ENCODE measurements around the gene PLOD3. TPM values are rescaled to one million over a fixed set of nuclear protein-coding genes. Genes with fewer than 3 reads are reported as not detected.
A peak's percentile ranks its signal among the peaks of the same experiment; 100 is the strongest.

Gene PLOD3
- total and polyA plus RNA-seq, 2 donors (not counting 1 experiment from before 2014, with no cell fraction given) = 40.1 to 47.5 TPM

GRCh38 chr7:101161692-101162471 is 55.5 kb downstream of the PLOD3 start:
- ATAC-seq (ENCODE audit: low read depth) (no peak), DNase-seq (no peak)
- ChIA-PET POLR2A (no interaction called here), CTCF (interaction anchor here (2.3 kb wide), 1 partner anchor 18 kb away, joined by 14 read pairs; no protein-coding TSS in a partner anchor)
- H3K79me2 ChIP-seq (ENCODE audit: control insufficient read depth, insufficient read depth, low read length) = no peaks in the 10 kb centered on the region
- H3K36me3 ChIP-seq (replicated peaks in 1 of 2; ENCODE audit: control extremely low read depth in 1 of 2, control insufficient read depth in 1 of 2, extremely low read depth in 1 of 2, insufficient read depth in 2 of 2, low read length in 1 of 2) = peaks cover 0 to 3% of the 10 kb centered on the region in 2 experiments
- intact Hi-C loops (cut with micrococcal nuclease) = no loop called here
- H2AFZ ChIP-seq (ENCODE audit: insufficient read depth, low read depth, low read length, poor library complexity, severe bottlenecking) = no peak overlapping the region
- H3K27me3 ChIP-seq (replicated peaks in 1 of 4; ENCODE audit: control extremely low read depth in 1 of 4, control insufficient read depth in 3 of 4, insufficient read depth in 4 of 4, low read length in 3 of 4) = peaks cover 0 to 45% (median 22%) of the 10 kb centered on the region in 4 experiments
- H3K4me3 Mint-ChIP-seq = peak overlapping the region; percentile 83
- H3K27ac ChIP-seq (ENCODE audit: low read length in 2 of 2) = no peak overlapping the region
- peaks cover 24% of the 10 kb centered on the region for H3K4me1 Mint-ChIP-seq
- H3K9ac ChIP-seq (ENCODE audit: low read length) = no peak overlapping the region
- peaks cover 21% of the 10 kb centered on the region for H3K27me3 Mint-ChIP-seq
- peaks cover 20% of the 10 kb centered on the region for H4K20me1 ChIP-seq (ENCODE audit: control insufficient read depth, insufficient read depth, low read length, poor library complexity, severe bottlenecking)
- H3K9me3 ChIP-seq (ENCODE audit: control extremely low read depth in 1 of 3, control insufficient read depth in 2 of 3, insufficient read depth in 1 of 3, low read length in 2 of 3) = peaks cover 0 to 25% (median 3%) of the 10 kb centered on the region in 3 donors
- no peaks in the 10 kb centered on the region for H3K9me3 Mint-ChIP-seq (ENCODE audit: insufficient read depth)
- H3K4me2 ChIP-seq (replicated peaks; ENCODE audit: low read depth, low read length, poor library complexity, severe bottlenecking) = peak overlapping the region; percentile 99
- peaks cover 38 to 41% of the 10 kb centered on the region in 2 donors for H3K4me1 ChIP-seq (ENCODE audit: control insufficient read depth in 2 of 2, insufficient read depth in 2 of 2, low read length in 2 of 2)
- H3K4me3 ChIP-seq (ENCODE audit: control extremely low read depth in 1 of 5, extremely low read depth in 1 of 5, insufficient read depth in 1 of 5, low read depth in 2 of 5, low read length in 4 of 5) = peak overlapping the region in 1 of 5 experiments; percentile 60
- peak overlapping the region; percentile 54 for H3K27ac Mint-ChIP-seq
- WGBS (ENCODE audit: insufficient coverage) = 96% methylated on average over 6 of the region's 17 CpGs
- TF ChIP-seq, protein P1, sequence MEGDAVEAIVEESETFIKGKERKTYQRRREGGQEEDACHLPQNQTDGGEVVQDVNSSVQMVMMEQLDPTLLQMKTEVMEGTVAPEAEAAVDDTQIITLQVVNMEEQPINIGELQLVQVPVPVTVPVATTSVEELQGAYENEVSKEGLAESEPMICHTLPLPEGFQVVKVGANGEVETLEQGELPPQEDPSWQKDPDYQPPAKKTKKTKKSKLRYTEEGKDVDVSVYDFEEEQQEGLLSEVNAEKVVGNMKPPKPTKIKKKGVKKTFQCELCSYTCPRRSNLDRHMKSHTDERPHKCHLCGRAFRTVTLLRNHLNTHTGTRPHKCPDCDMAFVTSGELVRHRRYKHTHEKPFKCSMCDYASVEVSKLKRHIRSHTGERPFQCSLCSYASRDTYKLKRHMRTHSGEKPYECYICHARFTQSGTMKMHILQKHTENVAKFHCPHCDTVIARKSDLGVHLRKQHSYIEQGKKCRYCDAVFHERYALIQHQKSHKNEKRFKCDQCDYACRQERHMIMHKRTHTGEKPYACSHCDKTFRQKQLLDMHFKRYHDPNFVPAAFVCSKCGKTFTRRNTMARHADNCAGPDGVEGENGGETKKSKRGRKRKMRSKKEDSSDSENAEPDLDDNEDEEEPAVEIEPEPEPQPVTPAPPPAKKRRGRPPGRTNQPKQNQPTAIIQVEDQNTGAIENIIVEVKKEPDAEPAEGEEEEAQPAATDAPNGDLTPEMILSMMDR (IDR thresholded peaks at IDR 0.05) = no peak
- TF ChIP-seq EZH2 (IDR thresholded peaks at IDR 0.05; ENCODE audit: borderline replicate concordance, insufficient read depth, low read depth, low read length, poor library complexity, severe bottlenecking) = no peak

GRCh38 chr7:101160910-101161309 is 56.5 kb downstream of the PLOD3 start:
- no peak for TF ChIP-seq EZH2 (IDR thresholded peaks at IDR 0.05; ENCODE audit: borderline replicate concordance, insufficient read depth, low read depth, low read length, poor library complexity, severe bottlenecking)
- TF ChIP-seq, protein P1 (IDR thresholded peaks at IDR 0.05) = no peak
- ATAC-seq (ENCODE audit: low read depth) (no peak), DNase-seq (no peak)
- Mint-ChIP-seq H3K27ac (no peak overlapping the region), H3K27me3 (peaks cover 16% of the 10 kb centered on the region), H3K4me1 (peaks cover 22% of the 10 kb centered on the region), H3K4me3 (peak overlapping the region; percentile 34), H3K9me3 (ENCODE audit: insufficient read depth) (no peaks in the 10 kb centered on the region)
- H3K4me2 ChIP-seq (replicated peaks; ENCODE audit: low read depth, low read length, poor library complexity, severe bottlenecking) = no peak overlapping the region
- H3K4me1 ChIP-seq (ENCODE audit: control insufficient read depth in 2 of 2, insufficient read depth in 2 of 2, low read length in 2 of 2) = peaks cover 30 to 33% of the 10 kb centered on the region in 2 donors
- peaks cover 0 to 21% (median 3%) of the 10 kb centered on the region in 3 donors for H3K9me3 ChIP-seq (ENCODE audit: control extremely low read depth in 1 of 3, control insufficient read depth in 2 of 3, insufficient read depth in 1 of 3, low read length in 2 of 3)
- H3K9ac ChIP-seq (ENCODE audit: low read length) = no peak overlapping the region
- ChIA-PET POLR2A (no interaction called here), CTCF (interaction anchor here (0.7 to 2.3 kb wide), 2 partner anchors 17 to 1996 kb away, joined by 3 to 14 read pairs; no protein-coding TSS in a partner anchor)
- no peak overlapping the region for H3K27ac ChIP-seq (ENCODE audit: low read length in 2 of 2)
- H3K27me3 ChIP-seq (replicated peaks in 1 of 4; ENCODE audit: control extremely low read depth in 1 of 4, control insufficient read depth in 3 of 4, insufficient read depth in 4 of 4, low read length in 3 of 4) = peaks cover 0 to 37% (median 19%) of the 10 kb centered on the region in 4 experiments
- peaks cover 0 to 3% of the 10 kb centered on the region in 2 experiments for H3K36me3 ChIP-seq (replicated peaks in 1 of 2; ENCODE audit: control extremely low read depth in 1 of 2, control insufficient read depth in 1 of 2, extremely low read depth in 1 of 2, insufficient read depth in 2 of 2, low read length in 1 of 2)
- no peak overlapping the region for H2AFZ ChIP-seq (ENCODE audit: insufficient read depth, low read depth, low read length, poor library complexity, severe bottlenecking)
- no peaks in the 10 kb centered on the region for H3K79me2 ChIP-seq (ENCODE audit: control insufficient read depth, insufficient read depth, low read length)
- intact Hi-C loops (cut with micrococcal nuclease) = no loop called here
- no peak overlapping the region for H3K4me3 ChIP-seq (ENCODE audit: control extremely low read depth in 1 of 5, extremely low read depth in 1 of 5, insufficient read depth in 1 of 5, low read depth in 2 of 5, low read length in 4 of 5)
- peaks cover 16% of the 10 kb centered on the region for H4K20me1 ChIP-seq (ENCODE audit: control insufficient read depth, insufficient read depth, low read length, poor library complexity, severe bottlenecking)

All from B cell (primary cell).